Stimulated activated CD4-positive, alpha-beta T cell treated with anti-CD3 and anti-CD28 coated beads, Interleukin-12 subunit alpha, Interleukin-12 subunit beta, amount 100 ng/mL, for 4 hours (primary cell): ENCODE results near the gene SLC9A5.

Experiments used
- DNase-seq: peaks from one replicate; pipeline ENCODE4 v3.0.0-alpha.2; 2020

SLC9A5 gene

DNA sequence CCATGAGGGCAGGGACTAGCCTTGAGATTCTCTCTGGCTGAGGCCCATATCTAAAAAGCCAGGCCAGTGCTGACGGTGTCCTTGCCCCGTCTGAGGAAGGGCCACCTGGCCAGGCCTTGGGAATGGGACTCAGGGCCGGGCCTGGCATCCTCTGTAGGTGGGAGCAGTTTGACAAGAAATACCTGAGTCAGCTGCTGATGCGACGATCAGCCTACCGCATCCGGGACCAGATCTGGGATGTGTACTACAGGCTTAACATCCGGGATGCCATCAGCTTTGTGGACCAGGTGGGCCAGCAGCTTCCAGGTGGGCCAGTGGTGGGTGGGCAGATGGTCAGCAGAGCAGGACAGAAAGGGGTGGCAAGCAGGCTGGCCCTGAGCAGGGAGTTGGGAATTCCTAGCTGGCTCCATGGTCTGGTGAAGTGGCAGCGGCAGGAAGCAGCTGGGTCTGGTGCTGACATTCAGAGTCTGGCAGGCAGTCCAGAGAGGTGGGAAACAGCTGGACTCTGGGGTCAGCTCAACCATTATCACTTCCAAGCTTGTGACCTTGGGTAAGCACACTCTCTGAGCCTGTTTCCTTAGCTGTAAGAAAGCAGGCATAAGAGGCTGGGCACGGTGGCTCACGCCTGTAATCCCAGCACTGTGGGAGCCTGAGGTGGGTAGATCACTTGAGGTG is 9.5 kb downstream of the SLC9A5 start:
- no peak for DNase-seq

GRCh38 chr16:67259705-67260104 is 10.9 kb downstream of the SLC9A5 start:
- DNase-seq = no peak

- no peak for DNase-seq
Measured at GRCh38 chr16:67260426-67261063, 11.8 kb downstream of the SLC9A5 start.

GRCh38 chr16:67263201-67263600 is 14.4 kb downstream of the SLC9A5 start:
- DNase-seq = no peak

DNA sequence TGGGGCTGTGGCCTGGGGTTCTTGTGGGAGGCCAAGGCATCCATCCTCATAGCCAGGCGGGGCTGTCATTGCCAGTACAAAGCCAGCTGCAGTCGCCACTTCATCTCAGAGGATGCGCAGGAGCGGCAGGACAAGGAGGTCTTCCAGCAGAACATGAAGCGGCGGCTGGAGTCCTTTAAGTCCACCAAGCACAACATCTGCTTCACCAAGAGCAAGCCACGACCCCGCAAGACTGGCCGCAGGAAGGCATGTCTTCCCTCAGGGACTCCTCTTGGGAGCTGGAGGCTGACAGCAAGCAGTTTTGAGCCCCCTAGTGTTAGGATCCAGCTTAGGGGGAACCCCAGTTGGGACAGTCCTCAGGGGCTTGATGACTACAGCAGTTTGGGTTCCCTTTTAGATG is 15.5 kb downstream of the SLC9A5 start:
- no peak for DNase-seq

GRCh38 chr16:67264866-67265265 is 16.1 kb downstream of the SLC9A5 start:
- DNase-seq = no peak

- no peak for DNase-seq
Measured at GRCh38 chr16:67265834-67266233, 17.1 kb downstream of the SLC9A5 start.

DNA sequence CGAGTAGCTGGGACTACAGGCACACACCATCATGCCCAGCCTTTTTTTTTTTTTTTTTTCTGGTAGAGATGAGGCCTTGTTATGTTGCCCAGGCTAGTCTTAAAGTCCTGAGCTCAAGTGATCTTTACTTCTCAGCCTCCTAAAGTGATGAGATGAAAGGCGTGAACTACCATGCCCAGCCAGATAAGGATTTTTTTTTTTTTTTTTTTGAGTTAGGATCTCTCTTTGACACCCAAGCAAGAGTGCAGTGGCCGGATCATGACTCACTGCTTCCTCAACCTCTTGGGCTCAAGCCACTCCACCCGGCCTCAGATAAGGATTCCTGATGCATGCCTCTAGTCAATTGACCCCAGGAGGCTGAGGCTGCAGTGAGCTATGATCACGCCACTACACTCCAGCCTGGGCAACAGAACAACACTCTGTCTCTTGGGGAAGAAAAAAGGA is 19.4 kb downstream of the SLC9A5 start:
- no peak for DNase-seq

DNA sequence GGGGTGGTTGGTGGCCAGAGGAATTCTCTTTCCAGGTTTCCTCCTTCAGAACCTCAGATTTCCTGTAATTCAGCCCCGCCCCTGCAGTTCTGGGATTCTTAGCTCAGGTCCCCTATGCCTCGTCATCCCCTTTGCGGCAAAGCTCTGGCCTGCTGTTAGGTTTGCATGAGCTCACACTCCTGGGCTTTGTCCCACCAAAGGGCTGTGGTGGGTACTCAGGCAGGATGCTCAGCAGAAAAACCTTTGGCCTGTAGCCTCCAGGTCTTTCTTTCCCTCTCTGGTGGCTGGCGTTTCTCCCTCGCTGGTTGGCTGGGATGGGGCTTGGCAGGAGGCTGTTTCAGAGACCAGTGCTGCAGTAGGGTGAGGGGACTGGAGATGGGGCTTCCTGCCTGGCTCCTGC is 21.0 kb downstream of the SLC9A5 start:
- DNase-seq = no peak

DNA sequence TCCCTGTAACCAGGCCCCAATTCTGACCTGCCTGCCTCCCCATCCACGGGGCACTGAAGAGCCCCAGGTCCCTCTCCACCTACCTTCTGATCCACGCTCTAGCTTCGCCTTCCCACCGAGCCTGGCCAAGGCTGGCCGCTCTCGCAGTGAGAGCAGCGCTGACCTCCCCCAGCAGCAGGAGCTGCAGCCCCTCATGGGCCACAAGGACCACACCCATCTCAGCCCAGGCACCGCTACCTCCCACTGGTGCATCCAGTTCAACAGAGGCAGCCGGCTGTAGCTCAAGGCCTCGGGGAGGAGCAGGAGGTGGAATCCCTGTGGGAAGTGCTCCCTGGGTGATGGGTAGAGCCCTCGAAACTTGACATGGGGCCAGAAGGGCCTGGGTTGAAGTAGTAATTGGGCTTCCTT is 22.2 kb downstream of the SLC9A5 start:
- DNase-seq = no peak

DNA sequence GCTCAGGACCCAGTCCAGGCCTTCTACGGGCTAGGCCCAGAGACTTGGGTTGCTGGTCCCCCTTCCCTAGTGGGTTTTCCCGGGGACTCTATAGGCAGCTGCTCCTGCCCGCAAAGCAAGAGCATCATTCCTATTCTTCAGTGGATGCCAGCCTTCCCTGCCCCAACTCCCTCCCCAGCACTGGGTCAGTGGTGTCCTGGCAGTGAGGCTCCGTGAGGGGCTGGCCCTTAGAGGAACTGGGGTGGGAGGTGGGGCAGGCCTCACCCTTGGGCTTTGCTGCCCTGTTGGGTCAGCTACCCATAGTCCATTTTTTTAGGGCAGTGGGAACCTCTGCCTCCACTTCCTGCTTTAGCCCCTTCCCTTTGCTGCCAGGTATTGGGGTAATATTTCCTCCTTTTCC is 22.7 kb downstream of the SLC9A5 start:
- no peak for DNase-seq

DNA sequence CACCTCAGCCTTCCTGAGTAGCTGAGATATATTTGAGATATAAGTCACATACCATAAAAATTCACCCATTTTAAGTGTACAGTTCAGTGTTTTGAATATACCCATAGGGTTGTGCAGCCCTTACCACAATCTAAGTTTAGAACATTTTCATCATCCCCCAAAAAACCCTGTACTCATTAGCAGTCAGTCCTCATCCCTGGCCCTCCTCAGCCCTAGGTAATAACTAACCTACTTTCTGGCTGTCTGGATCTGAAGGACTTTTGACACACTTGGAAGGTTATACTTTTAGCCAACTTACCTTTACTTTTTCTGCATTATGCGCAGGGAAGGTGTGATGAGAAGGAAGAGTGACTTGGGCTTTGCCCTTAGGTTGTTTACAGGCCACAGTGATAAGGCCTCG is 26.5 kb downstream of the SLC9A5 start:
- no peak for DNase-seq

DNA sequence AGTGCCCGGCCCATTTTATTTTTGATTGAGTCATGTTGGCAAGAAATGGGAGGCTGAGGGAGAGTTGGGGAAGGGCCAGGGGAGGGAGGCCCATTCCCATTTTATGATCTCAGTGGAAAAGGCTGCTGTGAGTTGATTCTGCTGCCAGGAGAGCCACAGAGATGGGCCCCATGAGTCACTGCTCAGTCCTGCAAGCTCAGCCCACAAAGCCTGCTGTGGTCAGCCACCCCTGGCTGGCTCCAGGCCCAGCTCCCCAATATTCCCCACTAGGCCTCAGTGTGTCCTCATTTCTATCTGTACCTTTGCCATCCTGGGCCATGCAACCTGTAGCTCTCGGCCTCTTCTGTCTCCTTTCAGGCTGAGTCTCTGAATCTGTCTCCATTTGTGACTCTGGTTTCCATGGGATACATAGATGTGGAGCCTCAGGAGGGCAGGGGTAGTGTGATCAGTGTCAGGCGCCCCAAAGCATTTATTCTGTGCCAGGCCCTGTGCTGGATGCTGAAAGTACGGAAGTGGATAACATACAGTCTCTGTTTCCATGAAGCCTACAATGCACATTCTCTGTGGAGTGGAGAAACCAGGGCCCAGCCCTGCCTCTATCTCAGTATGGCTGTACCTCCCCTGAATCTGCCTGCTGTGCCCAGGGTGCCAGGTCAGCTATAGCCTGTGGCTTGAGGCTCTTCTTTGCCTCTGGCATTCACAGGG is 28.7 kb downstream of the SLC9A5 start:
- no peak for DNase-seq

DNA sequence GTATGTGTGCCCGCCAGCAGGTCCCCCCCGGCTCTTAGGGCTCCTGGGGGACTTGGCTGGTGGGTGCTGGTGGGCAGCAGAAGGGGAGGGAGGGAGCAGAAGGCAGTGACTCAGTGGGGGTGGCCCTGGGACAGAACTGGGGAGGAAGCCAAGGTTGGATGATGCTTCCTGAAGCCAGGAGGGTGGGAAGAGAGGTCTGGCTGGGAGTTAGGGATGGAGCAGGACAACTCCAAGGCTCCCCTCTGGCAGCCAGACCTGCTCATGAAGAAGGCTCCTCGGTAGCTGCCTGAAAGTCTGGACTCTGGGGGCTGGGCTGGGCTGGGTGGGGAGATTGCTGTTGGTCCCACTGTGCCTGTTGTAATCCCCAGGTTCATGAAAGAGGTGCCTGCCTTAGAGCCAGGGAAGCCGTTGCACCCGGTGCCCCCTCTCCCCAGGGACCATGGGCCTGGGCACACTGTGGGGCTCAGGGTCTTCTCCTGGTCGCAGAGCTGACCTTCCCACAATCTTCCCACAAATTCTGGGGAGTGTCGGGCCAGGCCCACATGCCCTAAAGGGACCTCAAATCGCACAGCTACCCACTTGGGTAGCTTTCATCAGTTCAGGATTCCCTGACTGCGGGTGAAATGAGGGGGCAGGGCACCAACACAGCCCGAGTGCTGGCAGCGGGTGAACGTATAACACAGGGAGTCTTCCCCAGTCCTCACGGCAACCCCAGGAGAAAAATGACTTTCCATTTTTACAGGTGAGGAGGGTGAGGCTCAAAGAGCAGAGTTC is 29.4 kb downstream of the SLC9A5 start:
- DNase-seq = no peak

- no peak for DNase-seq
Measured at GRCh38 chr16:67278773-67279295, 30.1 kb downstream of the SLC9A5 start.

DNA sequence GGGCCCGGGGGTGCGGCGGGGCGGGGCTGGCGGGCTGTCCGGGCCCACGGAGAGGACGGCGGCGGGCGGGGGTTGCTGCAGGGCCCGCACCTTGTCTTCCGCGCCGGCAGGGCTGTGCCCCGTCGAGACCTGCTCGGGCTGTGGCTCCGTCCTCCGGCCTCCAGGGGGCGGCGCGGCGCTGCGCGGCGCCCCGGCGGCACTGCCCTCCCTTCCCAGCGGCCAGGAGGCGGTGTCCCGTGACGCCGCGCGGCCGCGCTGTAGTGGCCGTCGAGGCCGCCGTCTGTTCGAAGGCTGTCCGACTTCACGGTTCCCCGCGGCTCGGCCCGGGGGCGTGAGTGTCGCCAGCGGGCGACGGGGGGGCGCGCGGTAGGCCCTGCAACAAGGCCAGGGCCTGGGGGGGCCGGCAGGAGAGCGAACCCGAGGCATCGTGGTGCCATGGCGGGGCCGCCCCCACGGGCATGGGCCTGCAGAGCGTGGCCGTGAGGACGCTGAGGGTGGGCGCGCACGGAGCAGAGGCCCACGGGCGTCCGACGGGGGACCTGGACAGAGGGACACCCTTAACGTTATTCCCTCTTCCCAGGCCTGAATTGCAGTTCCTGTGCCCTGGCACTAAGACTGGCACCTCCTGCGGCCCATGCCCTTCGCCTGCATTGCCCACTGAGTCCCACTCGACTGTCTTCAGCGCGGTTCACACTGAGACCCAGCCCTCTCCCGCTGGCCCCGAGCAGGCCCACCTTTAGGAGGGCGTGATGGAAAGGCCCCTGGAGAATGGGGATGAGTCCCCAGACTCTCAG is 30.7 kb downstream of the SLC9A5 start, which contains the start of gene PLEKHG4:
TSS of gene PLEKHG4 (plus strand) at position 237 of the 794 bp plus-strand sequence. CDS start at position 750, 513 bp downstream.
- DNase-seq = peak; percentile 83

DNA sequence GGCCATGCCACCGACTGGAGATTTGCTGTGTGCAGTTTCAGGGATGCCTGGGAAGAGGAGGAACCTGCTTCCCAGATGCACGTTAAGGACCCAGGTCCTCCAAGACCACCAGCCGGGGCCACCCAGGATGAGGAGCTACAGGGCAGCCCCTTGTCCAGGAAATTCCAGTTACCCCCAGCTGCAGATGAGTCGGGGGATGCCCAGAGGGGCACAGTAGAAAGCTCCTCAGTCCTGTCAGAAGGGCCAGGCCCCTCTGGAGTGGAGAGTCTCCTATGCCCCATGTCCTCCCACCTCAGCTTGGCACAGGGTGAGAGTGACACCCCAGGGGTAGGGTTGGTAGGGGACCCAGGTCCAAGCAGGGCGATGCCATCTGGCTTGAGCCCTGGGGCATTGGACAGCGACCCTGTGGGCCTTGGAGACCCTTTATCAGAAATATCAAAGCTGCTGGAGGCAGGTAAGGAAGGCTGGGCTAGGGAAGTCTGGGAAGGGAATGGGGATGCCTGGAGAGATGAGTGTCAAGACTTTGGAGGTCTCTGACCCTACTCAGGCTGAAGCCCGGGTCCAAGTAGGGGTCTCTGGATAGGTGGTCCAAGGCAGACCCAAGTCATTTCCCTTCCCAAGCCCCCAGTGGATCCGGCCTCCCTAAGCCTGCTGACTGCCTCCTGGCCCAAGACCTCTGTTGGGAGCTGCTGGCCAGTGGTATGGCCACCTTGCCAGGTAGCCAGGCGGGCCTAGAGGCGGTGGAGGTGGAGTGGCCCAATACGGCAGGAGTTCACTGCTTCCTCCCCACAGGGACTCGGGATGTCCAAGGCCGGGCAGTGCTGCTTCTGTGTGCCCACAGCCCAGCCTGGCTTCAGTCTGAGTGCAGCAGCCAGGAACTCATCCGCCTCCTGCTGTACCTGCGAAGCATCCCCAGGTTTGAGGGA is 31.6 kb downstream of the SLC9A5 start:
- no peak for DNase-seq

DNA sequence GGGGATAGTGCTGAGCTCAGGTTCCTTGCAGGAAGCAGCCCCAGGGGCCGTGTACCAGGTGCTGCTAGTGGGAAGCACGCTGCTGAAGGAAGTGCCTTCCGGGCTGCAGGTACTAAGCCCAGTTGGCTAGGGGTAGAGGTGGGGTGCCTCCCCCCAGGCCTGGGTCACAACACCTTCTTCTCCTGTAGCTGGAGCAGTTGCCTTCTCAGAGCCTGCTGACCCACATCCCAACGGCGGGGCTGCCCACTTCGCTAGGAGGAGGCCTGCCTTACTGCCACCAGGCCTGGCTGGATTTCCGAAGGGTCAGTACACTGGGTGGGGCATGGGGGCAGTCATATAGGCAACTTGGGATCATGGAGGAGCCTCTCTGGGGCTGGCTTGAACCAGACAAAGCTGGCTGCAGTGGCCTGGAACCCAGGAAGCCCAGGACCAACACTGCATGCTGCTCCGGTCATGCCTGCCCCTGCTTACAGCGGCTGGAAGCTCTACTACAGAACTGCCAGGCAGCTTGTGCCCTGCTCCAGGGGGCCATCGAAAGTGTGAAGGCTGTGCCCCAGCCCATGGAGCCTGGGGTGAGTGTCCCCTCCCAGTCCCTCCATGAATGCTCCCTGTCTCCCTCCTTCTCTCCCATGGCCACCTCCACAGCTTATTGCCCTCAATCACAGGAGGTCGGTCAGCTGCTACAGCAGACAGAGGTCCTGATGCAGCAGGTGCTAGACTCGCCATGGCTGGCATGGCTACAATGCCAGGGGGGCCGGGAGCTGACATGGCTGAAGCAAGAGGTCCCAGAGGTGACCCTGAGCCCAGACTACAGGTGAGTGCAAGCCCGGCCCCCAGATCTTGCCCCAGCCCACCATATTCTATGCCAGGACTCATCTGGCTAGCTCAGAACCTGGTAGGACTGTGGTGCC is 33.0 kb downstream of the SLC9A5 start:
- DNase-seq = no peak

- DNase-seq = no peak
Measured at GRCh38 chr16:67282447-67282805, 33.6 kb downstream of the SLC9A5 start.
